Cerebellar nuclear complex (tissue), 1 donor: Measurements from ENCODE around the gene ARID5B.
"Not testable (repeated sequence)": the region's sequence is repeated elsewhere in the genome, so short reads cannot be mapped to it uniquely, and the experiment has no call there.

Experiments
- DNase-seq, 2 experiments: peaks; one replicate each; lab custom pipeline; 2025; lab: John Stamatoyannopoulos, UW

Gene ARID5B

DNA sequence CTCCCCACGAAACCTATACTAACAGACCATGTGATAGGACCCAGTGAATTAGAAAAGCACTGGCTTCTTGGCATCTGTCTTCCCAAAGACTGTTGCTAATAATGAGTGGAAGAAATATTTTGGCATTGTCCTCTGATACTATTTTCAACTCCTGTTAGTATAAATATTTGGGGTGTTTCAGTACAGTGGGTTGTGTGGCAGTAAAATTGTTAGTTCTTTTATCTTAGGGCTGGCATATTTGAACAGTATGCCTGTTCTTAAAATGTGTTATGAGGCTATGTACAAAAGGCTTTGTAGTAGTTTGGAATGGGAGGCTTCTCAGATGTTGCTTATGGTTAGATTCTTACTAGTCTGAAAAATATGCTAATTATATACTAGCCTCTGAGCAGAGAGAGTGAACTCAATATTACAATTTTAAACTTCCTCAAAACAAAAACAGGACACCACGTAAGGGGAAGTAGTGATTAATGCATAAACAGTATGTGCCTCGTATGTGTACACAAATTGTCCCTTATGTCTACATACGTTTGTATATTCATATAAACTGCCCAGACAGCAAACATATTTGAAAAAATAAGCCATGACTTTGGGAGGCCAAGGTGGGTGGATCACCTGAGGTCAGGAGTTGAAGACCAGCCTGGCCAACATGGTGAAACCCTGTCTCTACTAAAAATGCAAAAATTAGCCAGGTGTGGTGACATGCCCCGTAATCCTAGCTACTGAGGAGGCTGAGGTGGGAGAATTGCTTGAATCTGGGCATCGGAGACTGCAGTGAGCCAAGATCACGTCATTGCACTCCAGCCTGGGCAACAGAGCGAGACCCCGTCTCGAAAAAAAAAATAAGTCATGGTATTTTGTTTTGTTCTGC is 115.4 kb downstream of the ARID5B start:
- DNase-seq, result no peak

GRCh38 chr10:62017491-62017870 is 116.0 kb downstream of the ARID5B start:
- no peak for DNase-seq

DNA sequence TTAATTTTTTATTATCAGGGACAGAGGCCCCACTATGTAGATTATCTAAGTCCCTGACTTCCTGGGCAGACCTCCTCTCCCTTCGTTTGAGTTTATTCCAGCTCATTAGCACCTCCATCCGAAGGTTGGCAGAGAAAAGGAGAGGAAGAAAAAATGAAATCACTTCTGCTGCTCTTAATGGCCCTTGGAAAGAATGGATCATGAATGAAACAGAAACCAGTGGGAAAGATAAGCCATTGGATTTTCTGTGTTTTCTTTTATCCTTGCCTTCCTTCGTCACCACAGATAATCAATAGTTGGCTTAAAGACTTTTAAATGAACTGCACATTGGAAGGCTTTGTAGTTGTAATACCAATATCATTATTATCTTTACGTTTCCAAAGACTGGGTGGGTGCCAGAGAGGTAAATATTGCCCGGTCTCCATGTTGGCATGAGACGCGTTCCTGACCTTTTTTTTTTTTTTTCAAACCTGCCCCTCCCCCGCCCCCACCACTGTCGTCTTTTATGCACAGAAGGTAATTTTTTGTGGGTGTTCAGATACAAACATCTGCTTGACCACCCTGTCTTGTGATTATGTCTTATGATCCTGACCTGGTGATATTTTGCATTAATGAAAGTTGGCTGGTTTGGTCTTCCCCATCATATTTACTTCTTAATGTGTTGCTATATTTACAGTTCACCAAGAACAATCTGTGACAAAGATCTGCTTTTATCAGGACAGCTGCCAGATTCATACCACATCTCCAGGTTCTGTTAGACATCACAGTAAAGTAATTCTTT is 116.8 kb downstream of the ARID5B start:
- no peak for DNase-seq

DNA sequence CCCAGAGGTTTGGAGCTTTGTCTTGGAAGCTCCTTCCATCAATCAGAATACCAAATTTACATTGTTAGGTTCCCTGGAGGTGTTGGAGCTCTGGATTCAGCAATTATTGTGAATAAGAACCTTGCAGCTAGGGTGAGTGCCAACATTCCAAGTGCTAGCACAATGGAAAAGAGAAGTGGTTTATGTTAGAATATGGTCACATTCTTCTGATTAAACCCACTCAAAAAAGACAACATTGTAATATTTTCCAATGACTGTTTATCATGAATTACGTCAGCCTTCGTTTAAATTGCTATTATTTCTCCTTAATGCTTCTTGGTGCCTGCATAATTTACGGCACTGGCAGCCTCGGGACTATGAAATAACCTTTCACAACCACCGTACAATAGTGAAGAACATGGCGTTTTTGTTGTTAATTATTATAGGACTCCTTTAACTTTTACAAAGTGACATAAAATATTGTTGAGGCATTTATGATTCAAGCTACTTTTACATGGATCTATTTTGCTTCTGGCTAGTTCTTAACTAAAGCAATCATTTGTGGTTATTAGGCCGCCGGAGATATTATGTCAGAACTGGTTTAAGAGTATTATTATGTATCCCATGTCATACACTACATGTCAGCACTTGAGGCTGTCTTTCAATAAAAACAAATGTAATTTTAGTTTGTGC is 117.7 kb downstream of the ARID5B start:
- DNase-seq, result no peak

GRCh38 chr10:62019685-62020359 is 118.3 kb downstream of the ARID5B start:
- no peak for DNase-seq

DNA sequence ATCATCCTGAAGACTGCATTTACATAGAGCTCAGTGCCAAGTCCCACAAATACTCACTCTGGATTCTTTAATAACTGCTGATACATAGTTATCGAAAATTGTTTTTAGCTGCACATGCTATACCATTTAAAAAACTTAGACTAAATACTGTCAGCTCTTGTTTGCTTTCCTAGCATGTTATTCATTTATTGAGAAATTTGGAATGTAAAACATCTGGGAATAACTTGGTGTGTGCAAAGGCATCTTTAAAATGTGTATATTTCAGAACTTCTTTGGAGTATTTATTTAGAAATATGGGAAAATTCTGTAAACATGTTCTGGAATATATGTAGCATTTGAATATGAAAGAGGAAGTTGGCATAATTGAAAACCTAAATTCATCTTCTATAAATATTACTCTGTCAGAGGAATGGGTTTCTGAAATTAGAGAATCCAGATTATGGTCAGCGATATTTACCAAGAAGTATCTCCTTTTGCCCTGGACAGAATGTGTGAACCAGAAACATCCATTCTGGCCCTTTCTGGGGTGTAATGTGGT is 119.7 kb downstream of the ARID5B start:
- DNase-seq, result no peak

- DNase-seq, result no peak
Measured at GRCh38 chr10:62021978-62022802, 120.7 kb downstream of the ARID5B start.

GRCh38 chr10:62022830-62023229 is 121.3 kb downstream of the ARID5B start:
- no peak for DNase-seq

DNA sequence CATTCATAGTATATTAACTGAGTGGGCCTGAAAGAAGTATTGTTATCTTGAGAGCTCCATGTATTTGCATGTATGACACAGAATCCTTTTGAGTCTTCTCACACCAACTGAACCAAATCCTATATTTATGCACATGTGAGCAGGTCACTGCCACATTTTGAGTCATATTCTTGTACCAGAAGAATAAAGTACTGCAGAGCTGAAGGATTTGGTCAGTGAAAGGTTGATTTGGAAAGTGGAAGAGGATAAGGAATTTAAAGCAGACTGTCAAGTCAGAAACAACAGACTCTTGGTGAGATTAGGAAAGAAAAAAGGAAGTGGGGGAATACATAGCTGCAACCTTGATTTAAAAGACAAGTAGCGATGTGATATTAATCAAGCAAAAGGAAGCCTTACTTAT is 121.8 kb downstream of the ARID5B start:
- no peak for DNase-seq

- no peak for DNase-seq
Measured at GRCh38 chr10:62024026-62024701, 122.7 kb downstream of the ARID5B start.

DNA sequence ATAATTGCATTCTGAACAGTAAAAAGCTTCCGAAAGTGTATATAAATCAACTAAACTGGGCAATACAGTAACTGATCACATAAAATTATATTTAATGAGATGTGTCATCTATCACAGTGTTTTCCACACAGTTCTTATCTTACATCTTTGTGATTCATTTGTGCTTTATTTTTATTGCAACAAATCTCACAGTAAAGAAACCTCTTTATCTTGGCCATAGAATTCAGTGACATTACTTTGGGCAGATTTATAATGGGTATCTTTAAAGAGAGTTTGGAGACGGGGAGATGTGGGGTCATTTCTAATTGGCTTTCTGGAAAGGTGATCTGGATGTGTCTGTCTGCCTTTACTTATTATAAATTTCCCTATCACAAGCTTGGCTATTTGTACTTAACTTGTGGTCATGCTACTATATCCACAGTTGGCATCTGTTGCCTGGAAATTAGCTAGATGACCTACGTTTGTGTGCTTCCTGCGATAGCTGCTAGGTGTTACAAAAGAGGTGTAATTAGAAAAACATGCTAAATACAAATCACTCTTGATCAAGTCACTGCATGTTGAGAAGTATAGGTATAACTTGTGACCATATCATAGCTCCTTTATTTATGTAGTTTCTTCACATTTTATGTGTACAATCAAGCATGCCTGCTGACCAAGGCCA is 123.8 kb downstream of the ARID5B start:
- DNase-seq, result no peak

DNA sequence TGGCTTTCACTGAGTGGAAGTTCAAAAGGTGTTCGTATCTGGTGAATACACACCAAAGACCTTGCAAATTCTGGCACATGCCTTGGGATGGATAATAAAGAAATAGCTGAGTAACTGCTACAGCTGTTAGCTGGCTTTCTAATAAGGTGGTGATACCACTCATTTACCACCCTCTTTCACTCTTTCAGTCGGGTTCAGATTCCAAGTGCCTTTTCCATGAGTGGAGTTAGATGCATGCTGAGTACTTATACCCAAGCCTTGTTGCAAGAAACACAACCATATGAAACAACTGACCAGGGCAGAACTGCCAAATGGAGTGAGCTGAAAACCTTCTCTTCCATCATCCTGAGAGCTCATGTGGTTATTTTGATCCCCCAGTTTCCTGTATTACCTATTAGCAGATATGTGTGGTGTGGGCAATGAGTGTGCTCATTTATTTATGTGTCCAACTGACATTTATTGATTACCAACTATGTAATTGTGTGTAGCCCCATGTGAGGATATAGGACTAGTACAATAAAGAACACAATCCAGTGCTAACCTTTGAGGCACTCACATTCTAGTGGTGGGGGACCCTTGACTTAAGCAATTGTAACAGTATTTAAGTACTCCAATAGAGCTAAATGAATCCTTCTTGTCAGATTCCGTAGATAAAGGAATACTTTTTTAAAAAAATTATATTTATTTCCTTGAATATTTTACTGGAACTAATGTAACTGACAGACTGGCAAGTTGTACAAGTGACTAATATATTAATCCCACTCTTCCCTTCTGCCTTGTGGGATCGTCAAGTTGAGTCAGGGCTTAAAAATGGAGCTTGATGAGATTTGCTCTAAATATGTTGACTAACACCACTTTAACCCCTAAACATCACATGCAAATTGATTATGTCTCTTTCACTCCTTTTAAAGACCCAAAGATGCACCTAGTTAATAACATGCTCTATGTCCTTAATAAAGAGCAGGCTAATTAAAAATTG is 124.7 kb downstream of the ARID5B start:
- no peak for DNase-seq

DNA sequence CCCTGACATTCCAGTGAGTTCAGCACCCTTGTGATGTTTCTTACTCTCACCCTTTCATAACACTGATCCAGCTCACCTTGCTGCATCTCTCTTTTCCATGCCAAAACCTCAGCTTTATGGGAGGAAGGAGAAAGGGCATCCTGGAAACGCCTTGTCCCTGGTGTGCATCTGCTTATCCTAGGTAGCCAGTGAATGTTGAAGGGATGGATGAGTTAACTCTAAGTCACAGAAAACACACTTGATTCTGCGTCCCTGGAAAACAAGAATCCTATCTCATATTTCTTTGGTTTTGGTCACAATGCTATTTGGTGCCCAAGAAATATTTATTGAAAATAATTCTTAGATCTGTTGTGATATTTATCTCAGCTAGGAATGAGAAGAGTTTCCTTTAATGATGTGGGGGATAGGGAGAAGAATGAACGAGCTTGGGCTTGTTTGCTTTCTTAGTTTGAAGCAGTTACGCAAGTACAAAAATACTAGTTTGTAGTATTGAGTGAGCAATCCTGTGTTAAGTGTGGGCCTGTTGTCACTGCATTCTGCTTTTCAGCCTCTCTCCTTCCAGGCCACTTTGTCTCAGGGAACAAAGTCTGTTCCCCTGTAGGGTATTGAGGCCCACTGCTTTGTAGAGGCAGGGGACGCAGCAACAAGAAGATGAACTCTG is 126.5 kb downstream of the ARID5B start:
- DNase-seq, result no peak

GRCh38 chr10:62028502-62028842 is 127.0 kb downstream of the ARID5B start:
- DNase-seq, result not testable (repeated sequence)

DNA sequence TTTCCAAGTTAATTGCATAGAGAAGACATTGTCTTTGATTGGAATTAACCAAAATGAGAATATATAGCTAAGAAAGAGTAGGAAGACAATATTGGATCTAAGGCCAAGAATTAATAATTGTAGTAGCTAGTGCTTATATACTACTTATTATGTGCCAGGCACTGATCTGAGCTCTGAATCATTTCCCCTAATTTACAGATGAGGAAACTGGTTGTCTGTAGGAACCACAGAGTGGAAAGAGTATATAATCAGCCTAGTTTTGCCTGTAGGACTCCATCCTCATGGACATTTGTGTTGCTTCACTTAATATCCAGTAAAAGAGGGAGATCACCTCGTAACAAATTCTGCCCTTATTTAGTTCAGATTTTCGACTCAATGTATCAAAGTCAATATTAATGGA is 127.9 kb downstream of the ARID5B start:
- no peak for DNase-seq

DNA sequence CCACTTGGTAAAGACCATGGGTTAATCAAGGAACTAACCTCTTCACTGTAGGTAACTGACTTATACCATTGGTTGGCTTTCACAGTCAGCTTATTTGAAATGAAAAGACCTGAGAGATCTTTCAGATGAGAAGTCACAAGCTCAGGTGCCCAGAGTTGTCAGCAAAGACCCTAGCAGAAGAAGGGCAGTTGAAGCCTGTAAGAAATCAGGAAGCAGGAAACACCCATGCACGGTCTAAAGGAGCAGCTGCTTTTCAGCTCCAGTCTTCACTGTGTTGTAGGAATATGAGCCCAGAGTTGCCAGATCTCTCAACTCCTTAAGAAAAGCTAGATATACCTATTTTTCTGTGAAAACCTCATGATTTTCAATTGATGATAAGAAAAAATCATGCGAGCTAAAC is 130.0 kb downstream of the ARID5B start:
- DNase-seq, result no peak

DNA sequence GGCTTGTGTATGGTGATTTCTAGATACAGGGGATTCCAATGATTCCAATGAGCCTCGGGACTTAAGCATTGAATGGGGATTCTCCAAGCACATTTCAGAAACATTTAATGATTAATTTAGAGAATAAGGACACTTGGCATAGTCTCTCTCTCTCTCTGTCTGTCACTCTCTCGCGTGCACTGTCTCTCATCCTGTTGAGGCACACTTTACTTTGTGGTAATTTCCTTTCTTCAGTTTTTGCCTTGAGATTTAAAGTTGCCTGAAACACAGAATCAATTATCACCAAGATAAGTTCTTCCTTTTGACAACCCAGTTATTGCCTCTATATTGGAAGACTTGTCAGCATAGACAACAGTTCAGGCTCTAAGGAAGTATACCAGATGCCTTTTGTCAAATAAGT is 131.6 kb downstream of the ARID5B start:
- DNase-seq, result no peak

DNA sequence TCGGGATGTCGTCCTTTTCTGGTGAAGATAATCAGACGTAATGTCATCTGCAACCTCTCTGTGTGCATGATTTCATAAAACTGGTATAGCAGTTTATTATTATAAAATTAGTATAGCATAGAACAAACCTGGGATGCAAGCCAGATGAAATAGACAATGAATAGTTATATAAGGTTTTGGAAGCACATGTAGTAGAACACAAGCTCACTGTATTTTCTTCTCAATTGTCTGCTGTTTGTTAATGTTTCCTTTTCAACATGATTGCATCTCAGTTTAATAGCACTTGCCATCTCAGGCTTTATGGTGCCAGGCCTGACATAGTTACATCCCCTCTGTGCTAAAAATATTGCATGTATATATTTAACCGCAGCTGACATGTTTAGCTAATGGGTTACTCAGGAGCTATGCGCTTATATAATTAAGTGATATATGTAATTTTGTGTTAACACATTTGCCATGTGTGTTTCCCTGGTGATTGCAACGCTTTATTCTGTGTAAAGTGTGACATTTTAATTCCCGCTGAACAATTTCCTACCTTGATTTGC is 132.7 kb downstream of the ARID5B start:
- no peak for DNase-seq
